ENCODE results near the gene TRIOBP. TPM values are rescaled to one million over a fixed set of nuclear protein-coding genes. Genes with fewer than 3 reads are reported as not detected.

Gene TRIOBP
- total and polyA plus RNA-seq, 3 experiments from 2014 or later: 13.6 to 26.7 (median 26.1) TPM

DNA sequence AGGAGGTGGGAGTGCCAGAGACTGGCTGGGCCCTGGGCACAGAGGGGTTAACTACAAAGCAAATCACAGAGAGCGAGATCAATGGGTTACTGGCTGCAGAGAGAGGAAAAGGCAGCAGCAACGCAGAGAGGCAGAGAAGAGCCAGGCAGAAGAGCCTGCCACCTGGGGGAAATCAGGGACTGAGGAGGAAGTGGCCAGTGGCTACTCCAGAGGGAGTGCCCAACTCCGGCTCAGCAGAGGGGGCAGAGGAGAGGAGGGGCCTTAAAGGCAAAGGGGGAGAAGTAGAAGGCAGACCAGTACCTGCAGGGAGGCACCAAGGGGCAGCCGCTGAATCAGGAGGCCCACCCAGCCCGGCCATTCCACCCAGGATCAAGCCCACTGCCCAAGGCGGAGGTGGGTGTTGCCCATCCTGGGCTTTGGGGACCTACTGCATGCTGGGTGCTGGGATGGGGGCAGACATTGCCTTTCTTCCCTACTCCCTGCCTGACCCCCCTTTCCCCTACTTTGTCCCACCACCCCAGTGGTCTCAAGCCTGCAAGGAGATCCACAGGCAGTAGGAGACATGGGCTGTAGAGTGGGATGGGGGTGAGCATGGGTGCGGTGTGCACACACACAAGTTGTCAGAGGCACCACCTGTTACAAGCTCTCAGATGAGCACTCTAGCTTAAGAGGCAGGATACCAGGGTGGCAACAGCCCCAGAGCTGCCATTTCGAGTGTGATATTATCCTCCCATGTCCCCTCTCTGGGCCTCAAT is 125.4 kb downstream of the TRIOBP start:
- peaks cover 11 to 23% (median 15%) of the 10 kb centered on the region in 3 donors for H3K4me1 Mint-ChIP-seq
- peak overlapping the region in 1 of 8 donors; percentile 48 for H3K27ac Mint-ChIP-seq
- Histone ChIP-seq H3K9me3 (ENCODE audit: low read length) (no peaks in the 10 kb centered on the region), H3K27me3 (ENCODE audit: insufficient read depth, low read length, poor library complexity, severe bottlenecking) (no peaks in the 10 kb centered on the region), H3K36me3 (ENCODE audit: insufficient read depth, low read length) (no peaks in the 10 kb centered on the region), H3K4me3 (ENCODE audit: low read length) (no peak overlapping the region), H3K4me1 (ENCODE audit: insufficient read depth, low read length) (peaks cover 17% of the 10 kb centered on the region), H3K27ac (ENCODE audit: low read depth, low read length) (no peak overlapping the region)
- no peak for DNase-seq
- peaks cover 13 to 26% of the 10 kb centered on the region in 2 donors for H3K27me3 Mint-ChIP-seq
- H3K36me3 Mint-ChIP-seq: no peaks in the 10 kb centered on the region
- H3K4me3 Mint-ChIP-seq: peak overlapping the region in 1 of 7 donors; percentile 48
- ChIA-PET CTCF (interaction anchor here (1.8 kb wide), 1 partner anchor 143 kb away, joined by 4 read pairs; no protein-coding TSS in a partner anchor), POLR2A (no interaction called here)
- H3K9me3 Mint-ChIP-seq: no peaks in the 10 kb centered on the region

DNA sequence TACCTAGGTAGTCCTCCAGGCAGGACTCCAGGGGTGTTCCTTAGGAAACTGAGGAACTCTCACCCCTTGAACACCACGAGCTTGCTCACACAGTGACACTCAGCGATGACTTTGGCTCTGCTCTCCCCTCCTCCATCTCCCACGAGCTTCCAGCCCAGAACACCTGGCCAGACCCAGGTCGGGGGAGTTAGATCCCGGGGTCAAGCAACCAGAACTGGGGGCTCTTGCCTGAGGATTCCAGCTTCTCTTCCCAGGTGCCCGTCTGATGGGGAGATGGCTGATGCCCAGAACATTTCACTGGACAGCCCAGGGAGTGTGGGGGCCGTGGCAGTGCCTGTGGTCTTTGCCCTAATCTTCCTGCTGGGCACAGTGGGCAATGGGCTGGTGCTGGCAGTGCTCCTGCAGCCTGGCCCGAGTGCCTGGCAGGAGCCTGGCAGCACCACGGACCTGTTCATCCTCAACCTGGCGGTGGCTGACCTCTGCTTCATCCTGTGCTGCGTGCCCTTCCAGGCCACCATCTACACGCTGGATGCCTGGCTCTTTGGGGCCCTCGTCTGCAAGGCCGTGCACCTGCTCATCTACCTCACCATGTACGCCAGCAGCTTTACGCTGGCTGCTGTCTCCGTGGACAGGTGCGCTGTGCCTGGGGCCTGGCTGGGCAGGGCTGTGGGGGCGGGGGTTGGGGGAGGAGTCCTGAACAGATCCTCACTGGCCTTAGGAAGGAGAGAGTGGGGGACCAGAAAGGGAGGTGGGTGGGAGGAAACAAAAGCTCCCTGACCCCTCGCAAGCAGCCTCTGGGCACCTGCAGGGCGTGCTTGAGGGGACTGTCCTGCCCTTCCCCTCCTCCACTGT is 126.5 kb downstream of the TRIOBP start, which contains the start of gene GALR3:
Gene GALR3 (plus strand): TSS at position 249 of the 852 bp plus-strand sequence. CDS start 25 bp downstream, at position 274.
- Mint-ChIP-seq H3K9me3 (no peaks in the 10 kb centered on the region), H3K4me3 (peak within 1 kb of the TSS in 3 of 7 donors; percentile 41 to 59 (median 44)), H3K36me3 (peaks cover 0 to 3% (median 3%) of the 10 kb centered on the region in 3 donors), H3K4me1 (peaks cover 5 to 12% (median 5%) of the 10 kb centered on the region in 3 donors), H3K27me3 (peaks cover 8 to 23% of the 10 kb centered on the region in 2 donors), H3K27ac (peak within 1 kb of the TSS in 1 of 8 donors; percentile 48)
- ChIA-PET POLR2A (no interaction called here), CTCF (interaction anchor here (1.8 kb wide), 1 partner anchor 142 kb away, joined by 4 read pairs; no protein-coding TSS in a partner anchor)
- Histone ChIP-seq H3K4me1 (ENCODE audit: insufficient read depth, low read length) (peaks cover 6% of the 10 kb centered on the region), H3K4me3 (ENCODE audit: low read length) (no peak within 1 kb of the TSS), H3K36me3 (ENCODE audit: insufficient read depth, low read length) (no peaks in the 10 kb centered on the region), H3K27ac (ENCODE audit: low read depth, low read length) (no peak within 1 kb of the TSS), H3K9me3 (ENCODE audit: low read length) (no peaks in the 10 kb centered on the region), H3K27me3 (ENCODE audit: insufficient read depth, low read length, poor library complexity, severe bottlenecking) (no peaks in the 10 kb centered on the region)
- DNase-seq: no peak

DNA sequence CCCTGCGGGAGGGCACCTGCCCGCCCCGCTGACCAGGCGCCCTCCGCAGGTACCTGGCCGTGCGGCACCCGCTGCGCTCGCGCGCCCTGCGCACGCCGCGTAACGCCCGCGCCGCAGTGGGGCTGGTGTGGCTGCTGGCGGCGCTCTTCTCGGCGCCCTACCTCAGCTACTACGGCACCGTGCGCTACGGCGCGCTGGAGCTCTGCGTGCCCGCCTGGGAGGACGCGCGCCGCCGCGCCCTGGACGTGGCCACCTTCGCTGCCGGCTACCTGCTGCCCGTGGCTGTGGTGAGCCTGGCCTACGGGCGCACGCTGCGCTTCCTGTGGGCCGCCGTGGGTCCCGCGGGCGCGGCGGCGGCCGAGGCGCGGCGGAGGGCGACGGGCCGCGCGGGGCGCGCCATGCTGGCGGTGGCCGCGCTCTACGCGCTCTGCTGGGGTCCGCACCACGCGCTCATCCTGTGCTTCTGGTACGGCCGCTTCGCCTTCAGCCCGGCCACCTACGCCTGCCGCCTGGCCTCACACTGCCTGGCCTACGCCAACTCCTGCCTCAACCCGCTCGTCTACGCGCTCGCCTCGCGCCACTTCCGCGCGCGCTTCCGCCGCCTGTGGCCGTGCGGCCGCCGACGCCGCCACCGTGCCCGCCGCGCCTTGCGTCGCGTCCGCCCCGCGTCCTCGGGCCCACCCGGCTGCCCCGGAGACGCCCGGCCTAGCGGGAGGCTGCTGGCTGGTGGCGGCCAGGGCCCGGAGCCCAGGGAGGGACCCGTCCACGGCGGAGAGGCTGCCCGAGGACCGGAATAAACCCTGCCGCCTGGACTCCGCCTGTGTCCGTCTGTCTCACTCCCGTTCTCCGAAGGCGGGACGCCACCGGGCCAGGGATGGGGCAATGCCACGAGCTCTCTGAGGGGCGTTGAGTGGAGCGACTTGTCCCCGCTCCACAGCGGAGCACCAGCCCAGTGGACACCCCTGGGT is 128.1 kb downstream of the TRIOBP start:
- ChIA-PET POLR2A (no interaction called here), CTCF (interaction anchor here (1.5 kb wide), 1 partner anchor 8 kb away, joined by 3 read pairs; no protein-coding TSS in a partner anchor)
- no peak for DNase-seq
- Histone ChIP-seq H3K9me3 (ENCODE audit: low read length) (no peaks in the 10 kb centered on the region), H3K4me3 (ENCODE audit: low read length) (no peak overlapping the region), H3K36me3 (ENCODE audit: insufficient read depth, low read length) (no peaks in the 10 kb centered on the region), H3K4me1 (ENCODE audit: insufficient read depth, low read length) (no peaks in the 10 kb centered on the region), H3K27ac (ENCODE audit: low read depth, low read length) (no peak overlapping the region), H3K27me3 (ENCODE audit: insufficient read depth, low read length, poor library complexity, severe bottlenecking) (no peaks in the 10 kb centered on the region)
- H3K27me3 Mint-ChIP-seq: peaks cover 8 to 23% of the 10 kb centered on the region in 2 donors
- H3K27ac Mint-ChIP-seq: no peak overlapping the region
- peaks cover 0 to 5% (median 2%) of the 10 kb centered on the region in 3 donors for H3K4me1 Mint-ChIP-seq
- H3K9me3 Mint-ChIP-seq: no peaks in the 10 kb centered on the region
- peaks cover 3 to 12% (median 7%) of the 10 kb centered on the region in 3 donors for H3K36me3 Mint-ChIP-seq
- peak overlapping the region in 3 of 7 donors; percentile 20 to 65 (median 49) for H3K4me3 Mint-ChIP-seq

Other genes with a start within 250 kb of the TRIOBP start
- gene MFNG, start 210.7 kb upstream of the TRIOBP start, total RNA-seq: 100 to 1,000 TPM; 162 to 171 TPM
- gene MFNG, start 210.7 kb upstream of the TRIOBP start, polyA plus RNA-seq: 323 TPM
- gene CARD10, start 177.6 kb upstream of the TRIOBP start, total RNA-seq: under 1 TPM; 0.29 to 0.31 TPM
- gene CARD10, start 177.6 kb upstream of the TRIOBP start, polyA plus RNA-seq: 1.0 TPM
- under 1 TPM; 0.13 to 0.31 TPM for gene CDC42EP1, start 136.6 kb upstream of the TRIOBP start, total RNA-seq
- not detected for gene CDC42EP1, start 136.6 kb upstream of the TRIOBP start, polyA plus RNA-seq
- gene LGALS2, start 117.0 kb upstream of the TRIOBP start, total RNA-seq: not detected
- not detected for gene LGALS2, start 117.0 kb upstream of the TRIOBP start, polyA plus RNA-seq
- 10 to 100 TPM; 69.1 to 74.3 TPM for gene GGA1, start 88.2 kb upstream of the TRIOBP start, total RNA-seq
- gene GGA1, start 88.2 kb upstream of the TRIOBP start, polyA plus RNA-seq: 34.9 TPM
- 10 to 100 TPM; 93.1 to 94.6 TPM for gene SH3BP1, start 57.4 kb upstream of the TRIOBP start, total RNA-seq
- 32.3 TPM for gene SH3BP1, start 57.4 kb upstream of the TRIOBP start, polyA plus RNA-seq
- 10 to 100 TPM; 36.0 to 37.8 TPM for gene PDXP, start 38.3 kb upstream of the TRIOBP start, total RNA-seq
- gene PDXP, start 38.3 kb upstream of the TRIOBP start, polyA plus RNA-seq: 7.1 TPM
- 100 to 1,000 TPM; 204 to 223 TPM for gene LGALS1, start 21.4 kb upstream of the TRIOBP start, total RNA-seq
- gene LGALS1, start 21.4 kb upstream of the TRIOBP start, polyA plus RNA-seq: 182 TPM
- 10 to 100 TPM; 53.6 to 57.2 TPM for gene NOL12, start 10.7 kb upstream of the TRIOBP start, total RNA-seq
- gene NOL12, start 10.7 kb upstream of the TRIOBP start, polyA plus RNA-seq: 38.3 TPM
- 10 to 100 TPM in 1 of 2 experiments, 1 to 10 TPM in 1; 9.3 to 10.0 TPM for gene GCAT, start 110.9 kb downstream of the TRIOBP start, total RNA-seq
- gene GCAT, start 110.9 kb downstream of the TRIOBP start, polyA plus RNA-seq: 1.6 TPM
- gene GALR3, start 126.3 kb downstream of the TRIOBP start, total RNA-seq: not detected
- gene GALR3, start 126.3 kb downstream of the TRIOBP start, polyA plus RNA-seq: not detected
- gene ANKRD54, start 147.3 kb downstream of the TRIOBP start, total RNA-seq: 10 to 100 TPM; 27.6 to 28.7 TPM
- gene ANKRD54, start 147.3 kb downstream of the TRIOBP start, polyA plus RNA-seq: 11.9 TPM
- gene EIF3L, start 152.4 kb downstream of the TRIOBP start, total RNA-seq: 100 to 1,000 TPM; 549 to 556 TPM
- 266 TPM for gene EIF3L, start 152.4 kb downstream of the TRIOBP start, polyA plus RNA-seq
- 10 to 100 TPM; 25.4 to 25.8 TPM for gene MICALL1, start 209.2 kb downstream of the TRIOBP start, total RNA-seq
- 7.2 TPM for gene MICALL1, start 209.2 kb downstream of the TRIOBP start, polyA plus RNA-seq

All from CD8-positive, alpha-beta memory T cell (primary cell).